ENCODE results near the gene TSGA10.

The TSGA10 gene

GRCh38 chr2:99112617-99113016 lies 42.1 kb downstream of the TSGA10 start:
- DNase-seq (ENCODE audit: low spot score), result no peak
- TF ChIP-seq CTCF (IDR thresholded peaks at IDR 0.05; ENCODE audit: extremely low read depth, missing control alignments), result no peak

DNA sequence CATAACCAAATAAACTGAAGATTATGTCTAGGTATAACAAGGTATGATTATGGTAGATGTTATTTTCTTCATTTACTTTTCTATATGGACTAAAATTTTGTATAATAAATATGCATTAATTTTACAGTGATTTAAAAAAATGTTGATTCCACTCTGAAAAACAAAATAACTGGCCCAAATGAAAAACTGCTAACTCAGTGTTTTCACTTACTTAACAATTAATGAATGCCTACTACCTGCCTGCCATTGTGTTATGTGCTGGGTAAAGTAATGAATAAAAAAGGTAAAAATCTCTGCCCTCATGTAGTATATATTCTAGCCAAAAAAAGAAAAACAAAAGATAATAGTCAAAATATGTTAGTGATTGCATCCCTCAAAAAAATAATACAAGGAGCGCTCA lies 42.8 kb downstream of the TSGA10 start:
- DNase-seq (ENCODE audit: low spot score), result no peak
- no peak for TF ChIP-seq CTCF (IDR thresholded peaks at IDR 0.05; ENCODE audit: extremely low read depth, missing control alignments)

DNA sequence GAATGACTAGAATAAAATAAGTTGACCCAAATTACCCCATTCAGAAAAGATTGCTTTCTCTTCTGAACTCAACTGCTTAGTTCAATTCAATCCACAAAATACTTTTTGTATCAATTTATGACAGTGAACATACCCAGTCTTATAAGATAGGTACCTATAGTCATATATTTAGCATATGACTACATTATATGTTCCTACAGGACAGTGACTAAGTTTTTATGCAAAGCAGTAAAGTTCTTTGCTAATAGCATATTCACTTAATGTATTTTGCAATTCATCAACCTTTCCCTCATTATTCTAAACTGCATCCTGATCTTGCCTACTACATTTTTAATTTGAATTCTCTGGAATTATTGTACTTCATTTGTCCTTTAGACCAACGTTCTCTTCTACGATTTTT lies 43.5 kb downstream of the TSGA10 start:
- no peak for TF ChIP-seq CTCF (IDR thresholded peaks at IDR 0.05; ENCODE audit: extremely low read depth, missing control alignments)
- DNase-seq (ENCODE audit: low spot score), result no peak

DNA sequence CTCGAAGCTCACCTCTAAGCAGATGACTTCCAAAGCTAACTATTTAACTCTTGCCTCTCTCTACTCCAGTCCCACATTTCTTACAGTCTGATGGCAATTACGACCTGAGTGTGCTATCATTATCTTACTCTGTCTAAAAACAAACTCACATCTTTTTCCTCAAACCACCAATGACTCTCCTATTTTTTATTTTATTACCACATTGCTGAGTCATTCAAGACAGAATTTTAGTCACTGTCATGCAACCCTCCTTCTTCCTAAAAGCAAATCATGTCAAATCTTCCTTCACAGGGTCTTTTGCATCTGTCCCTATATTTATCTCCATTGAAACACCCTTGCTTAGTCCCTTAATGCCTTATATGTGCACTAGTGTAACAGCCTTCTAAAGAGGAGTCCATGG lies 47.8 kb downstream of the TSGA10 start:
- DNase-seq (ENCODE audit: low spot score), result no peak
- no peak for TF ChIP-seq CTCF (IDR thresholded peaks at IDR 0.05; ENCODE audit: extremely low read depth, missing control alignments)

DNA sequence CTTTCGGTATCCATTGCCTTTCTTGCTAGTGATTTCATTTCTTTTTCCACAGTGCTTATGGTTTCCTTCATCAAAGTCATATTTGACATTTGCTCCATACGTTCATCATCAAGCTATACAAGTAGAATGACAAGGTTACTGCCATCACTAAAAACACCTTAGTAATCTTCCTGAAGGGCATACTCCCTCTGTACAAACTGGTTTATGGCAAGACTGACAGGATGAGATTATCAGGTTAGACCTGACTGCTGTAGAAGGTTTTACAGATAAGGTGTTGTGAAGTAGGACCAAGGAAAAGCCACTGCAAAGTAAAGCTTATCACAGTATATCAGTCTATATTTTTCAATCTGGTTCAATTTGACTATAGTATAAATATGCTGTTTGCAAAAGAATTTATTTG lies 50.7 kb downstream of the TSGA10 start:
- TF ChIP-seq CTCF (IDR thresholded peaks at IDR 0.05; ENCODE audit: extremely low read depth, missing control alignments), result no peak
- no peak for DNase-seq (ENCODE audit: low spot score)

DNA sequence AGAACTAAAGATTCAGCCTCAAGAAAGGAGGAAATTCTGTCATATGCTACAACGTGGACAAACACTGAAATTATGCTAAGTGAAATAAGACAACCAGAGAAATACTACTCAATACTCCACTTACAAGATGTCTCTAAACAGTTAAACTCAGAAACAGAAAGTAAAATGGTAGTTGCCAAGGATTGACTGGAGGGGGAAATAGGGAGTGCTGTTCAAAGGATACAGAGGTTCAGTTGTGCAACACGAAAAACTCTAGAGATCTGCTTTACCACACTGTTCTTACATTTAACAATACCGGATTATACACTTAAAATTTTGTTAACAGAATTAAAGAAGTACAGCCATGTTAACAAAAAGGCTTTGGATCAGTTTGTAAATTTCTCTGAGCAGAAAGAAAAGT lies 53.0 kb downstream of the TSGA10 start:
- TF ChIP-seq CTCF (IDR thresholded peaks at IDR 0.05; ENCODE audit: extremely low read depth, missing control alignments), result no peak
- no peak for DNase-seq (ENCODE audit: low spot score)

DNA sequence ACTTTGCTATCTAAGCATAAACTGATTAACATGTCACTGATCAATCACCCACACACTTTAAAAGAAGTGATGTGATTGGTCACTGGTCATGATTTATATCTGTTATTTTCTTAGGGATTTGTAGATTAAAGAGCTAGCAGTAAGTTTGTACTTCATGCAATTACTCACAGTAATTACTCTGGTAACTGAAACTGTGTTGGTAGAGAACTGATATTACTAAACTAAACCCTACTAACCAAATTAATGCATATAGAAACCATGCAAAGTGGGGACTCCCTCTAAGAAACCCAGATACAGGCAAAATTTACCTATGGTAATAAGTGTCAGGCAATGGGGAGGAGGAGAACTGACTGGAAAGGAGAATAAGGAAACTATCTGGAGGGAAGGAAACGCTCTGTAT lies 58.0 kb downstream of the TSGA10 start:
- no peak for TF ChIP-seq CTCF (IDR thresholded peaks at IDR 0.05; ENCODE audit: extremely low read depth, missing control alignments)
- DNase-seq (ENCODE audit: low spot score), result no peak

All from GM20000 (cell line).